Osteocyte (in vitro differentiated cells): ENCODE results near the gene FNDC10. TPM values are rescaled to one million over a fixed set of nuclear protein-coding genes. Genes with fewer than 3 reads are reported as not detected.

Experiments
- DNase-seq: peaks from one replicate; pipeline ENCODE4 v3.0.0; 2021; ENCODE audit warnings: mixed read lengths; ENCODE audit not compliant: unreplicated experiment; ENCODE audit errors: extremely low spot score
- H3K27ac Mint-ChIP-seq: one replicate; pipeline ENCODE4 v1.8.0; 2021; ENCODE audit warnings: mild to moderate bottlenecking, mixed read lengths; ENCODE audit not compliant: unreplicated experiment
- H3K27me3 Mint-ChIP-seq: one replicate; pipeline ENCODE4 v1.8.0; 2021; ENCODE audit warnings: mixed read lengths; ENCODE audit not compliant: unreplicated experiment
- H3K36me3 Mint-ChIP-seq: one replicate; pipeline ENCODE4 v1.8.0; 2021; ENCODE audit warnings: mixed read lengths; ENCODE audit not compliant: unreplicated experiment
- H3K4me1 Mint-ChIP-seq: one replicate; pipeline ENCODE4 v1.8.0; 2021; ENCODE audit warnings: mixed read lengths; ENCODE audit not compliant: unreplicated experiment
- H3K4me3 Mint-ChIP-seq: one replicate; pipeline ENCODE4 v1.8.0; 2021; ENCODE audit warnings: mild to moderate bottlenecking, moderate library complexity, mixed read lengths; ENCODE audit not compliant: unreplicated experiment
- H3K9me3 Mint-ChIP-seq: one replicate; pipeline ENCODE4 v1.8.0; 2021; ENCODE audit warnings: mixed read lengths; ENCODE audit not compliant: unreplicated experiment
- total RNA-seq: library from RNA; stranded (reverse); gene quantifications from 2 replicates; pipeline ENCODE4 v1.2.1, GENCODE V29; 2021
- TF ChIP-seq, protein P1 (sequence below): fragments of 200-600 bp; sonication (generic); IDR thresholded peaks from 2 replicates; pipeline ENCODE4 v1.5.0; 2021; ENCODE audit warnings: antibody characterized with exemption, mild to moderate bottlenecking, moderate library complexity

FNDC10 gene
- total RNA-seq, 1 donor from 2014 or later: 25.6 TPM

DNA sequence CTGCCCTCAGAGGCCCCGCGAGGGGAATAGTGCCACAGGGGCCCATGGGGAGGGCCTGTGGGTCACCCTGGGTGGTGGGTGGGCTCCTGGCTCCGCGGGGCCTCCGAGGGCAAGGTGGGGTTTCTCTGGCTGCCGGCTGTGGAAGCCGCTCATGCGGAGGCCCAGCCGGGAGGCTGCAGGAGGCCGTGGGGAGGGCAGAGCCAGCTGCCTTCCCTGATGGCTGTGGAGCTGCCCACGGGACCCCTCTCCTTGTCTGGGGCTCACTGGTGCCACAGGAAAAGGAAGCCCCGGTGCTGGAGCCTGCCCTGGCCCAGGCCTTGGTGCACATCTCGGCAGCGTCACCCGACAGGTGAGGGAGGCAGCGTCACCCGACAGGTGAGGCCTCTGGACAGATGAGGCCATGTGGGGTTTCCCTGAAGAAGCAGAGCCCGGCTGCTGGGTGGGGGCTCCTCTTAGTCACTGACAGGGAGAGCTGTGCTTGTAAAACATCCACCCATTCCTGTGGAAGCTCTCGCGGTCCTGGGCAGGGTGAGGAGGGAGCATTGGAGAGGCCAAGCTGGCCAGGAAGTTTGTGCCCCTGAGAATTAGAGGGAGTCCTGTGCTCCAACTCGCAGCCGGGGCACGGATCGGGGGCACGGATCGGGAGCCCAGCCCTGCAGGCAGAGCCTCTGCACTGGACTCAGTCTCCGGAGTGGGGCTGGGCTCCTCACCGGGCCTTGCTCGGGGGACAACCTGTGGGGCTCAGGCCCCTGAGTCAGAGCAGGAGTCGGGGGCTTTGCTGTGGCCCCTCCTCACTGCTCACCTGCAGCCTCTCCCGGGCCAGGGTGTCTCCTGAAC is 21.5 kb upstream of the FNDC10 start:
- Mint-ChIP-seq H3K4me3 (no peak overlapping the region), H3K36me3 (peaks cover 3% of the 10 kb centered on the region), H3K4me1 (peaks cover 13% of the 10 kb centered on the region), H3K9me3 (no peaks in the 10 kb centered on the region), H3K27me3 (no peaks in the 10 kb centered on the region), H3K27ac (no peak overlapping the region)
- TF ChIP-seq, protein P1, sequence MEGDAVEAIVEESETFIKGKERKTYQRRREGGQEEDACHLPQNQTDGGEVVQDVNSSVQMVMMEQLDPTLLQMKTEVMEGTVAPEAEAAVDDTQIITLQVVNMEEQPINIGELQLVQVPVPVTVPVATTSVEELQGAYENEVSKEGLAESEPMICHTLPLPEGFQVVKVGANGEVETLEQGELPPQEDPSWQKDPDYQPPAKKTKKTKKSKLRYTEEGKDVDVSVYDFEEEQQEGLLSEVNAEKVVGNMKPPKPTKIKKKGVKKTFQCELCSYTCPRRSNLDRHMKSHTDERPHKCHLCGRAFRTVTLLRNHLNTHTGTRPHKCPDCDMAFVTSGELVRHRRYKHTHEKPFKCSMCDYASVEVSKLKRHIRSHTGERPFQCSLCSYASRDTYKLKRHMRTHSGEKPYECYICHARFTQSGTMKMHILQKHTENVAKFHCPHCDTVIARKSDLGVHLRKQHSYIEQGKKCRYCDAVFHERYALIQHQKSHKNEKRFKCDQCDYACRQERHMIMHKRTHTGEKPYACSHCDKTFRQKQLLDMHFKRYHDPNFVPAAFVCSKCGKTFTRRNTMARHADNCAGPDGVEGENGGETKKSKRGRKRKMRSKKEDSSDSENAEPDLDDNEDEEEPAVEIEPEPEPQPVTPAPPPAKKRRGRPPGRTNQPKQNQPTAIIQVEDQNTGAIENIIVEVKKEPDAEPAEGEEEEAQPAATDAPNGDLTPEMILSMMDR: no peak
- DNase-seq: no peak

- Mint-ChIP-seq H3K4me1 (peaks cover 13% of the 10 kb centered on the region), H3K4me3 (no peak overlapping the region)
Observed at GRCh38 chr1:1620433-1621139, 20.7 kb upstream of the FNDC10 start.

DNA sequence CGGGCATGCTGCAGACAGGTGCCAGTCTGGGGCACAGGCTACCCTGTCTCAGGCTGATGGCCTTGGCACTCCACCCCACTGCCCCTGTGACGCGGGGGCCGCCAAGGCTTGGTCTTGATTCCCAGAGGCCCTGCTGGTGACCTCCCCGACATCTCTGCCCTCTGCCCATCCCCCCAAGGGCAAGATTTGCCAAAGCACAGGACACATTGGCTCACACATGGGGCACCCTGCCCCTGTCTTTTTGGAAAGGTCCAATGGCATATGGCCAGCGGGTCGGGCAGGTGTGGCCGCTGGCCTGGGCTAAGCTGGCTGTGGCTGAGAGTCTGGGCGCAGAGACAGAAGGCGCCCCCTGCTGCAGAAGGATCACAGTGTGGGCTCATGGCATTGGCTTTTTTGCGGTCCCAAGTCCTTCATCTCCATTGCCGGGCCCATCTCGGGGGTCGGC is 20.0 kb upstream of the FNDC10 start:
- DNase-seq: no peak
- no peaks in the 10 kb centered on the region for H3K9me3 Mint-ChIP-seq
- no peak overlapping the region for H3K4me3 Mint-ChIP-seq
- TF ChIP-seq, protein P1: no peak
- peaks cover 3% of the 10 kb centered on the region for H3K36me3 Mint-ChIP-seq
- H3K27me3 Mint-ChIP-seq: no peaks in the 10 kb centered on the region
- no peak overlapping the region for H3K27ac Mint-ChIP-seq
- H3K4me1 Mint-ChIP-seq: peaks cover 15% of the 10 kb centered on the region

More at GRCh38 chr1:1620433-1621139, 20.7 kb upstream of the FNDC10 start:
- H3K27me3 Mint-ChIP-seq: no peaks in the 10 kb centered on the region
- TF ChIP-seq, protein P1: no peak
- no peak for DNase-seq
- H3K9me3 Mint-ChIP-seq: no peaks in the 10 kb centered on the region
- no peak overlapping the region for H3K27ac Mint-ChIP-seq
- peaks cover 3% of the 10 kb centered on the region for H3K36me3 Mint-ChIP-seq

DNA sequence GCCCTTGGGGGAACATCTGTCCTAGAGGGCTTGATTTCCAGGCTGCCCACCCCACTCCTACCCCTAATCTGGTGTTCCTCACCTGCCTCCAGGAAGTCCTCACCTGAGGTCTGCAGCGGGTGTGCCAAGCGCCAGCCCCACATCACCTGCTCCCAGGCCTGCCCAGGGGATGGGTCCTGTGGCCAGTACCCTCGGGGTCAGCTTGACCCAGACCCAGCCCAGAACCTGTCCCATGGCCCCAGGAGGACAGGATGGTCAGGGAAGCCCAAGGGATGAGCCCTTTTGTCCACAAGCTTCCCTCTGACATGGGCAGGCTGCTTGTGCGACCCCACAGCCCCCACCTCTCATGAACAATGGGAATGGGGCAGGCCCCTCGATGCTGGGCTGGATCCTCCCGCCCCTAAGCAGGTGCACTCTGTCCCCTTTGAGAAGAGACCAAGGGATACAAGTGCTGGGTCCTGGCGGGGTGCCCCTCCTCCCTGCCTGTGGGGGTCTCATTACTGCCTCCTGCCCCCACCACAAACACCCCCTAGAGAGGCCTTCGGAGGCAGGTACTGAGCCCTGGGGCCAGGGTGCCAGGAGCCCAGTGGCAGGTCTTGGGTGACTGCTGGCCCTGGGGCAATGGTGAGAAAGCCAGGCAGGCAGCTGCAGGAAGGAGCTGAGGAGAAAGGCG is 18.6 kb upstream of the FNDC10 start:
- Mint-ChIP-seq H3K9me3 (no peaks in the 10 kb centered on the region), H3K4me1 (peaks cover 29% of the 10 kb centered on the region), H3K27ac (no peak overlapping the region), H3K27me3 (no peaks in the 10 kb centered on the region), H3K4me3 (no peak overlapping the region), H3K36me3 (peaks cover 3% of the 10 kb centered on the region)
- no peak for DNase-seq
- TF ChIP-seq, protein P1: no peak
